HG03565 (cell line): ENCODE data around the gene EEPD1.
"Not testable (repeated sequence)": the region's sequence is repeated elsewhere in the genome, so short reads cannot be mapped to it uniquely, and the experiment has no call there.

Source experiments
- ATAC-seq: cut with Tn5 transposase; IDR thresholded peaks from one replicate; pipeline ENCODE4 v1.9.1; 2021; ENCODE audit warnings: mild to moderate bottlenecking, moderate library complexity; ENCODE audit not compliant: unreplicated experiment

The EEPD1 gene

DNA sequence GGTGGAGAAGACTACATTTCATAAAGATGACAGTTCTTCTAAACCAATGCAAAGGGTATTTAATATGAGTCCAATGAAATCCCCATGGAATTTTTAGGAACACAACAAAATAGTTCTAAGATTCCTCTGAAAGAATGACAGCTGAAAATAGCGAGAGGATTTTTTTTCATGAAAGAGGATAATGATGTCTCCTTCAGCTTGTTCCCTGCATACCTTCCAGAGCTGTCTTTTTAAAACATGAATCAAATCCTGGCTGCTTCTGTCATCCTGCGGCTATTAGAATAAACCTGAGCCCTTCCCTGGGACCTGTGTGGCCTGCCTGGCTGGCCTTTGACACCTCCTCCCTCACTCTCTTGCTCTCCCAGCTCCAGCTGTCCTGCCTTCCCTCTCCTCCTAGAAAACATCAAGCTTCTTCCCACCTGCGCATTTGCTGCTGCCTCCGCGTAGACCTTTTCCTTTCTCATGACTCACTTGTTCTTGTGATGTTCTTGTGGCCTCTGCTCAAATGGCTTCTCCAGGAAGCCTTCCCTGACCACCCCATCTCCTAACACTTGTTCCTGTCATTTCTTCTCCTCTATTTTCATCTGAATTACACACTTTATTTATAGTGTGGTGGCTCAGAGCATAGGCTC lies 57.4 kb downstream of the EEPD1 start:
- ATAC-seq, result no peak

DNA sequence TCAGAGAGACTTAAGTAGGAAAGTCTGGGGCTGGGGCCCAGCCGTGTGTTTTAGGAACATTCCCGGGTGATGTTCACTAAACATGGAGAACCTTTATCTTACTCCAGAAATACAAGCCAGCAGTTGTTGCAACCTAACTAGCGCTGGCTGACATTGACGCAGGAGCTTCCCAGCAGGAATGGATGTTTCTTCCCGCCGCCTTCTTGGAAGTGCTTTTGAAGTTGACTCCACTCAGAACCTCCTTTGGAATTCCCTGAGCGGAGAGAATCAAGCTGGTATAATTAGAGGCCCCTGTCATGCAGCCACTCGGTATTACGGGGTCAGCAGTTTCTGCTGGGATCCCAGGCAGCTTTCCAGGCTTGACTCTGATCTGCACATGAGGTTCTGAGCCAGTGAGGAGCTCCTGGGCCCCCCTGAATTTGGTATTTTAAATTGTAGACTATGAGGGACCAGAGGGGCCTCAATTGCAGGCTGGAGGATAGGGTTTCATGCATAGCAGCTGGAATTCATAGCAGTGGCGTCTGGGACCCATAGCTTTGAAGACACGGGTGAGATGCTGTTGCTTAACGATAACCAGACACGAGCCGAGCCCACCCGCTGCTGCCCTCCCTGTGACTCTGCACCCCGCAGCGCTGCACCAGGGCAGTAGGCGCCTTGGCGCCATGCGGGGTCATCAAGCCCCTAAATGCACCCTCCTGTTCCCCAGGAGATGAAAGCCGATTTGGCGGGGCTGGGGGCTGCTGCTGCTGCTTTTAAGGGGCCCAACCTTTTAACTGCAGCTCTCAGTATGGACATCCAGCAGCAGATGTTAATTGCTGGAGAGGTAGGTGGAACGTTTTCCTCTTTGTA lies 61.8 kb downstream of the EEPD1 start:
- no peak for ATAC-seq

DNA sequence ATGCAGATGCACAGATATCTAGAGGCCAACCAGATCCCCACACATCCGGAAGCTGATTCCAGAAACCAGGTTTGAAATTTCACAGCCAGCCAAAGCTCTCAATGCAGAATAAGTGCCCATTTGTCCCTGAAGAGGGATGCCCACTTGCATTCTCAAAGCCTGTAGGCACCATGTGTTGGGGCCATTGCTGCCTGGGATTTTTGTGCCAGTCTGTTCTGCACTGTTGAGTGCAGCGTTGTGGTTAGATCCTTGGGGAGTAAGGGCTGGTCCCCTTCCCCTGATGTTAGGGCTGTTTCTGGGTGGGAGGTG lies 62.4 kb downstream of the EEPD1 start:
- no peak for ATAC-seq

GRCh38 chr7:36216063-36216684 lies 63.1 kb downstream of the EEPD1 start:
- ATAC-seq, result no peak

- ATAC-seq, result no peak
Observed at GRCh38 chr7:36217211-36217960, 64.3 kb downstream of the EEPD1 start.

GRCh38 chr7:36217961-36218284 lies 64.9 kb downstream of the EEPD1 start:
- peak; percentile 49 for ATAC-seq

DNA sequence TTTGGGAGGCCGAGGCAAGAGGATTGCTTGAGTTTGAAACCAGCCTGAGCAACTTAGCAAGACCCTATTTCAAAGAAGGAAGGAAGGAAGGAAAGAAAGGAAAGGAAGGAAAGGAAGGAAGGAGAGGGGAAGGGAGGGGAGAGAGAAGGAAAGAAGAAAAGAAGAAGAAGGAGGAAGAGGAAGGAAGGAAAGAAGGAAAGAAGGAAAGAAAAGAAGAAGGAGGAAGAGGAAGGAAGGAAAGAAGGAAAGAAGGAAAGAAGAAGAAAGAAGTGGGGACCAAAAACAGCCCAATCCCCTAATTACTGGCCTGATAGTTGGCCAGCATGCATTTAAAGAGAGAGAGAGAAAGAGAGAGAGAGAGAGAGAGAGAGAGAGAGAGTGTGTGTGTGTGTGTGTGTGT lies 66.4 kb downstream of the EEPD1 start:
- no peak for ATAC-seq

GRCh38 chr7:36223851-36224250 lies 70.8 kb downstream of the EEPD1 start:
- no peak for ATAC-seq

DNA sequence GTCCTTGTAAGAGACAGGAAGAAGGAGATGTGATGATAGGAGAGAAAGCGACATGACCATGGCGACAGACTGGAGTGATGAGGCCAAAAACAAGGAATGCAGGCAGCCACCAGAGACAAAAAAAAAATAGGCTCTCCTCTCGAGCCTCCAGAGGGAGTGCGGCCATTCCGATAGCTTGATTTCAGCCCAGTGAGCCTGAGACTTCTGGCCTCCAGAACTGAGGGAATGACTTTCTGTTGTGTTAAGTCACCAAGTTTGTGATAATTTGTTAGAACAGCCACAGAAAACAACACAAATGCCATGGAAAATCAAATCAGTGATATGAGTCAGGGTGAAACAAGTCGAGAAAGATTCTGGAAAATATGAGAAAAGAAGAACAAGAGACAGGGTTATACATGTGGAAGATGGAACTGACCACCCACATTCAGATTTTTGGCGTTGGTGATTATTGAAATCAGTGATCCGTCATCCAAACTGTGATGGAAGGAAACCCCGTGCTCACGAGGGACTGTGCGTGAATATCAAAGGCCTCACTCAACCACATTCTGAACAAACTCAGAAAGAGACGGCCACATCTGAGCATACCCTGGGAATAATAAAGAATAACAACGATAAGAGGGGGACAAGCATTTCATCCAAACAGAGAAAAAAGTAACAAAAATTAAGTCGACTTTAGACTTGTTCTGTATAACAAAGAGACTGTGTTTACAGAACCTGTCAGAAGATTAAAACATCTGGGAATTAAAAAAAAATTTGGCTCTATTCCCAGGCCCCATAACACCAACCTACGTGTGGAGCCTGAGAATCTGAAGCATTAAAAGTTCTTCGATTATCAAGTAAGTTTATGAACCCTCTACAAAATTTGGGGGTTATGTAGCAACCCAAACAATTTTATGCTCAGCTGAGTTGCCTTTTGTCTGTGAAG lies 72.1 kb downstream of the EEPD1 start:
- no peak for ATAC-seq

- no peak for ATAC-seq
Observed at GRCh38 chr7:36226151-36226550, 73.1 kb downstream of the EEPD1 start.

DNA sequence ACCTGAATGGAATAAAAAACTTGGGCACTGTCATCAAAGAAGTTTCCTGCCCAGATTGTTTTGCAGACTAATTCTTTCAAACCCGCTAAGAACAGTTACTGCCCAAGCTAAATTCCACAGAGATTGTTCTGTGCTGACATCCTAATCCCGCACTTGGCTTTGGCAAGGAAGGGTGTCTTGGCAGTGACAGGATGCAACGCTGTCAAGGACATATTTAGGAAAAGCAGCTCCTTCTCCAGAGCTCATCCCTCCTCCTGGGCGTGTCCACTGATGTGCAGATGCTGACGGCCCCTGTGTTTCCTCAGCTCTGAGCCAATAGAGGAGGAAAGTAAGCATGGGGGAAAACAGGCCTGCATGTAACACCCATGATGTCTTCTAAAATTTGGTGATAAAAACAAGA lies 74.2 kb downstream of the EEPD1 start:
- no peak for ATAC-seq

DNA sequence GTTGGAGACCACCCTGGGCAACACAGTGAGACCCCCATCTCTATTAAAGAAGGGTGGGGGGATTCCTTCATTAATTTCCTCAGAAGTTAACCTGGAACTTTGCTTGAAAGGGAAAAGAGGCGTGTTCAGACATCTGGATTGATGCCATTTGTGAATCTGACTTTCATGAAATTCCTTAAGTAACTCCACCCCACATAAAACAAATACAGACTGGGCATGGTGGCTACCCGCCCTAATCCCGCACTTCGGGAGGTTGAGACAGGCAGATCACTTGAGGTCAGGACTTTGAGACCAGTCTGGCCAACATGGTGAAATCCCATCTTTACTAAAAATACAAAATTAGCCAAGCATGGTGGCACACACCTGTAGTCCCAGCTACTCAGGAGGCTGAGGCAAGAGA lies 75.0 kb downstream of the EEPD1 start:
- no peak for ATAC-seq

DNA sequence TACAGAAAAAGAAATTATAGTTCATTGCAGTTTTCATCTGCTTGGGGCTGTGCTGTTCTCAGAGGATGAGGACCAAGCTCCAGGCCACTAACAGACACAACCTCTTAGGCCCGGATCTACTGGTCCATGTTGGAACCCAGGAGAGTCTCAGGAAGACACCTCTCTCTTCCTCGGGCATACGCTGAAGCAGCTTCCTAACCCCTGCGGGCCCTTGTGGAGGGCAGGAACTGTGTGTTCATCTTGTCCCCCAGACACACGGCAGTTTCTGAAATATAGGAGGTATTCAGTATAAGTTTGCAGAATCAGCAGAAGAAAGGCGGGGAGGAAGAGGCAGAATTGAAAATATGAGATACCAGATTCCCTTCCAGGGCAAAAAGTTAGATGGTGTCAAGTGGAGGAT lies 78.4 kb downstream of the EEPD1 start:
- ATAC-seq, result no peak

GRCh38 chr7:36232555-36232954 lies 79.5 kb downstream of the EEPD1 start:
- no peak for ATAC-seq

DNA sequence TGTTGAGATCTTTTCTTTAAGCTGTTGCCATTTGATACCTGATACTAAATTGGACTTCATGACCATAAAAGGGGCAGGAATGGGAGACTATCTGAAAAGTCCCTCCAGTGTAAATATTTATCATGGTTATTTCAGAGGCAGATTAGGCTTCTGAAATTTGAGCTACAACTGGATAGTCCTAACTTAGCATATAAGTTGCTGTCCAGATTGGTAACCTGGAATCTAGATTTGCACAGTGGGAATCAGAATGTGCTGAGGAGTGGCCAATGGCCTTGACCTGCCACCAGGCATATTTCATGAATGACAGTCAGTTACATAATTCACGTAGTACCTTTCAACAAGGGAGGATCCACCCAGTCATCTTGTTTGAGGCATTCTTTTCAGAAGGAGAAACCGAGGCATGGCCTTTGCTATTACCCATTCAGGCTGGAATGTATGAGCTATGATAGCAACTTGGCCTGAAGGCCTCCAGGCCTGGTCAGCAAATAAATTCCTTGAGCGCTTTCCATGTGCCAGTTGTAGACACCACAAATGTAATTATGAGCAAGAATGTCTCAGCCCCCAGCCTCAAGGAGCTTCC lies 80.0 kb downstream of the EEPD1 start:
- ATAC-seq, result no peak

- ATAC-seq, result no peak
Observed at GRCh38 chr7:36236073-36236472, 83.0 kb downstream of the EEPD1 start.

DNA sequence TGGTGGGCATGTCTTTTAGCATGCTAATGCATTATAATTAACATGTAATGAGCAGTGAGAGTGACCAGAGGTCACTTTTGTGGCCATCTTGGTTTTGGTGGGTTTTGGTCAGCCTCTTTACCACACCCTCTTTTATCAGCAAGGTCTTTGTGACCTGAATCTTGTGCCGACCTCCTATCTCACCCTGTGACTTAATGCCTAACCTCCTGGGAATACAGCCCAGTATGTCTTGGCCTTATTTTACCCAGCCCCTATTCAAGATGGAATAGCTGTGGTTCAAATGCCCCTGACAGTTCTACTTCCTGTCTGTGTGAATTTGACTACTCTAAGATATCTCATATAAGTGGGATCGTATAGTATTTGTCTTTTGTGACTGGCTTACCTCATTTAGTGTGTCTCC lies 85.1 kb downstream of the EEPD1 start:
- ATAC-seq, result no peak

GRCh38 chr7:36243356-36243755 lies 90.3 kb downstream of the EEPD1 start:
- ATAC-seq, result not testable (repeated sequence)

DNA sequence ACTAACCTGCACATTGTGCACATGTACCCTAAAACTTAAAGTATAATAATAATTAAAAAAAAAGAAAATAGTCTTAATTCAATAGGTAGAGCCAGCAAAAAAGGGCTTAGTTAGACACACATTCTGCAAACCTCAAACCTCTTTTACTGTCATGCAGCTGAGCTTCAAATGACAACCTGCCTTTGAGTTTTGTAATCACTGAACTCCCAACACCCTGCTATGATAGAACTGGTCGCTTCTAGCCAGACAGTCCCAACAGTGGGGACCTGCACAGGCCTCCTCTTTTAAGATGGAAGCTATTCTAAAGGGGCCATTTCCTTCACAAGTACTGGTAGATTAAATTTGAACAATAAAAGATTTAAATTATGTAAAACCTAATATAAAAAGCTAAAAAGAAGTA lies 90.9 kb downstream of the EEPD1 start:
- not testable (repeated sequence) for ATAC-seq

- no peak for ATAC-seq
Observed at GRCh38 chr7:36244429-36244828, 91.4 kb downstream of the EEPD1 start.
